Right hindlimb (tissue), 1 donor: ENCODE results near the gene RPS6KA5.
"Not testable (repeated sequence)": the region's sequence is repeated elsewhere in the genome, so short reads cannot be mapped to it uniquely, and the experiment has no call there.

Source experiments
- DNase-seq: peaks from one replicate; pipeline ENCODE4 v3.0.0-alpha.2; 2018

RPS6KA5 gene

GRCh38 chr14:91060351-91061055 lies at the start of gene RPS6KA5:
TSS of gene RPS6KA5 (minus strand) at chr14:91060641. CDS start at chr14:91060434, 207 bp downstream.
- peak; percentile 100 for DNase-seq

- DNase-seq: no peak
Observed at GRCh38 chr14:91108941-91109611, 48.6 kb upstream of the RPS6KA5 start.

DNA sequence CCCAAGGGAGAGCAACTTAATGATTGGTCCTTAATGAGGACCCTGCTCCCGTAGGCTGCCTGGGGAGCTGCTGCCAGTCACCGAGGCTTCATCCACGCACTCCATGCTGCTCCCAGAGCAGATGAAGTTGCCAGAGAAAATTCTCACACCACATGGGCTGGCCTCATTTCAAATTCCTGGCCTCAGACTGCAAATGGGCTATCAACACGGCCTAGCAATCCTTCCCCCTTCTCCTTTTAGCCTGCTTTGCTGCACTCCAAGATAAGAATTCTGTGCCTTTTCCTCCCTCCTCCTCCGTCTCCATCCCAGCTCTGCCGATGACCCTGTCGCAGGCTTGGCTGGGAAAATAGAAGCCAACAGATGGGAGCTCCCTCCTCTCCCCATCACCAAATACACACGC lies 42.7 kb upstream of the RPS6KA5 start:
- no peak for DNase-seq

- DNase-seq: no peak
Observed at GRCh38 chr14:91100102-91100501, 39.7 kb upstream of the RPS6KA5 start.

GRCh38 chr14:91098591-91098990 lies 38.1 kb upstream of the RPS6KA5 start:
- DNase-seq: no peak

DNA sequence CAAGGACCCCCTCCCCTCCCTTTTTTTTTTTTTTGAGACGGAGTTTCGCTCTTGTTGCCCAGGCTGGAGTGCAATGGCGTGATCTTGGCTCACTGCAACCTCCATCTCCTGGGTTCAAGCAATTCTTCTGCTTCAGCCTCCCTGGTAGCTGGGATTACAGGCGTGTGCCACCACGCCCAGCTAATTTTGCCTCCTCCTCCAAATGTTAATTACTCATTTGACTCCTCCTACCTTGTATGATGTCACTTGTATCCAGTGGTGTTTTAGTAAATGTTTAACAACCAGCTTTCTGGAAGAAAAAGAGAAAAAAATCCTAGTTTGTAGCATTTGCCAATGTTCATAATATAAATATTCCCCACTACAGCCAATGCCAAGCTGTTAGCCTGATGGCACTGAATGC lies 37.2 kb upstream of the RPS6KA5 start:
- DNase-seq: not testable (repeated sequence)

DNA sequence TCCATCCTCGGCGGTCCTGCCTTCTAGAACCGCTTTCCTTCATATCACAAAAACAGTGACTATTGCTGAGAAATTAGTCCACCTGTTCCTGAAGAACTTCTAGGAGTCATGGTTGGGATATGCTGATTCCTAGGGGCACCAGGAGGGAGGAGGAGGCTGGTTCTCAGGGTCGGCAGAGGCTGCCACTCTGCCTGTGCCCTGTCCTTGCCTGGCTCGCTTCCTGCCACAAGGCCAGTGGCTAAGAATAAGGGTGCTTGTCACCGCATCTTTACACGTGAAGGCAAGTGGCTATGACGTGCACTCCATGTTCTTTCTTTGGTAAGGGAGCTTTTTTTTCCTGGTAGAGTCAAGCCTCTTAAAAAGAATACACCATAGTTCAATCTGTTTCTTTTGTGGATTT lies 34.7 kb upstream of the RPS6KA5 start:
- no peak for DNase-seq

DNA sequence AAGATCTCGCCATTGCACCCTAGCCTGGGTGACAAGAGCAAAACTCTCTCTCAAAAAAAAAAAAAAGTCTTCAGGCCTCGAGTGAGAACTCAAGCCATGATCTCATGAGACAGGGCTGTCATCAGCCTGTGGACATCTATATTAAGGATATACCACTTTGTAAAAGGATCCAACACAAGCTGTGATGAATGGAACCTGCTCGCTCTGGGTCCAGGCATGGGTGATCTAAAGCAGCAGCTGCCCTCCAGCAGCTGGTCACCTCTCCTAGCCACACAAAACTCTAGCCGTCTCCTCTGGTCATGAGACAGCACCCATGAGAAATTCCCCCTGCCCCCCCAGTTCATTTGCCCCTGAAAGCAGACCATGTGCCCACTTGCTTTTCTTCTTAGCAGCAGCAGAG lies 34.3 kb upstream of the RPS6KA5 start:
- DNase-seq: no peak

DNA sequence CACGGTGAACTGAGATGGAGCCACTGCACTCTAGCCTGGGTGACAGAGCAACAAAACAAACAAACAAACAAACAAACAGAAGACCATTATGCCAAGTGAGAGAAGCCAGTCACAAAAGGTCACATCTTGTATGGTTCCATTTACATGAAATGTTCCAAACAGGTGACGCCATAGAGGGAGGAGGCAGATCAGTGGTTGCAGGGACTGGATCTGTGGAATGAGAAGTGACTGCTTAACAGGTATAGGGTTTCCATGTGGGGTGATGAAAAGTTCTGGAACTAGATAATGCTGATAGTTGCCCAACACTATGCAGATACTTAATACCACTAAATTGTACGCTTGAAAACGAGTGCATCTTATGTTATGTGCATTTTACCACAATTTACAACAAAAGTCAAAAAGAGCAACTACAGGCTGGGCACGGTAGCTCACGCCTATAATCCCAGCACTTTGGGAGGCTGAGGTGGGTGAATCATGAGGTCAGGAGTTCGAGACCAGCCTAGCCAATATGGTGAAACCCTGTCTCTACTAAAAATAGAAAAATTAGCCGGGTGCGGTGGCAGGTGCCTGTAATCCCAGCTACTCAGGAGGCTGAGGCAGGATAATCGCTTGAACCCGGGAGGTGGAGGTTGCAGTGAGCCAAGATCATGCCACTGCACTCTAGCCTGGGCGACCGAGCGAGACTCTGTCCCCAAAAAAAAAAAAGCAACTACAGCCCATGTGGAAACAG lies 33.5 kb upstream of the RPS6KA5 start:
- DNase-seq: not testable (repeated sequence)

DNA sequence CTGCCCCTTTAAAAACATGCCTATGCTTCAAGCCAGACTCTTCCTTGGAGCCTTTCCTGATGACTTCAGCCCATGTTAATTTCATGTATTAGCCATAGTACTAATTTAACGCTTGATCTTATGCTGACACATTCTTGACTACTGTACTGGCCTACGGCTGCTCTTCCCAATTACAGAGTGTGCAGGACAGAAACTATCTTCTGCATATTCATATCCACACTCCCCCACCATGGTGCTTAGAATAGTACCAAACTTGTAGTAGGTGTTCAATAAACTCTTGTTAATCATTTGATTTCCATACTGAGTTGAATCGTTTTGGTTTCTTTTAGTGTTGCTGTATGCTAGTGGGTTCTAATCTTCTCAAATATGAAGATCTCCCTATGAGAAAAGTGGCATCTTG lies 31.6 kb upstream of the RPS6KA5 start:
- DNase-seq: no peak

DNA sequence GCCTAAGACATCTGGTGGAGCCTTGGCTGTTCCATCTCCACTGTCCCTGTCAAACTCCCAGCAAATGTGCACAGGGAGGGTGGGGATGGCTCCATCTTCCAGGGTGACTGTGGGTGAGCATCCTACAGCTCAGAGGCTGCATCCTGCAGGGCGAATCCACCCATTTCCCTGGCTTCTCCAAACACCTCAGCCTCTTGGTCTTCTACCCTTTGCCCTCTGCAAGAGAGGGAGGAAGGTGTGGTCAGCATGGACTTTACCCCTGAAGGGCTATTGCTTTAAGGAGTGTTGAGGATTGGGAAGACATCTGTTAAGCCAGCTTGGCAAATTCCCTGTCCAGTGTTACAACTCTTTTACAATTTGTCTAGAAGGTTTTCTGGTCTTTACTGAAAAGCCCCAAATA lies 30.3 kb upstream of the RPS6KA5 start:
- no peak for DNase-seq

DNA sequence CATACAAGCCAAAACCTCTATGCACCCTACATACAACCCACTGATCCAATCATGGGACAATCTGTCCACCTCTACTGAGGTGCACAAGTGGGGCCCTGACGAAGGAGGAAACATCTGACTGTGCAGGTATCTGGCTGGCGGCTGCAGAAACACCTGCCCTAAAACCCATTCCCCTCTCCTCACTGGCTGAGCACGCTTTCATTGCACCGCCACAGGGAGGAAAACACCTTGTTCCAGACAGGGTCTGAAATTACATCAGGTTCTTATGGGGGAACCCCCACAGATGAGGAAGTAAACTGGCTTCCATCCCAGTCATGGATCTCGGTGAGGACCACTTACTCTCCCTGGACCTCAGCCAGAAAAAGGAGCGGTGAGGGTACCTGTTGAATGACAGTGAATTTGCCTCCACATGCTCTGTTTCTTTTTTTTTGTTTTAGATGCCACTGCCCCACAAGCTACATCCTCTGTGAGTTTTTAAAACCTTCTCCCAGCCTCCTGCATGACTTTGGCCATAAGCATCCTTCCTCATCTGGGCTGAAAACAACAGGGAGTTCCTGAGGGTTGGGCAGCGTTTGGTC lies 29.6 kb upstream of the RPS6KA5 start:
- no peak for DNase-seq

- no peak for DNase-seq
Observed at GRCh38 chr14:91088585-91089235, 28.3 kb upstream of the RPS6KA5 start.

GRCh38 chr14:91087470-91087869 lies 27.0 kb upstream of the RPS6KA5 start:
- not testable (repeated sequence) for DNase-seq

DNA sequence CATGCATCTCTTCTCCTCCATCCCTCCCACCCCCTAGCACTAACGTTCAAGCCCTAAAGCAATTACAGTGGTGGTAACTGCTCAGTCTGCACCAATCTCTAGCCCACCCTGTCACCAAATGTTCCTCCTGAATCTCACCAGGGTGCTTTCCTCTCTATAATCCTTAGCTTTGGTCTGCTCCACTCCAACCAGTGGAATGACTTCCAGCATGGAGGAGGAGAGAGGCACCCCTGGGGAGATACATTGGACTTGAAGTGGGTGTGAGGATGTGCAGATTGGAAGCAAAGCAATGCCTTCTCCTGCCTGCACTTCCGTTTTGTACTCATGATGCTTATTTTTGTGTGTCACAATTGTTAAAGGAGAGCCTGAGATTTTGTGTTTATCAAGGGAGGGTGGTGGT lies 24.1 kb upstream of the RPS6KA5 start:
- DNase-seq: no peak

DNA sequence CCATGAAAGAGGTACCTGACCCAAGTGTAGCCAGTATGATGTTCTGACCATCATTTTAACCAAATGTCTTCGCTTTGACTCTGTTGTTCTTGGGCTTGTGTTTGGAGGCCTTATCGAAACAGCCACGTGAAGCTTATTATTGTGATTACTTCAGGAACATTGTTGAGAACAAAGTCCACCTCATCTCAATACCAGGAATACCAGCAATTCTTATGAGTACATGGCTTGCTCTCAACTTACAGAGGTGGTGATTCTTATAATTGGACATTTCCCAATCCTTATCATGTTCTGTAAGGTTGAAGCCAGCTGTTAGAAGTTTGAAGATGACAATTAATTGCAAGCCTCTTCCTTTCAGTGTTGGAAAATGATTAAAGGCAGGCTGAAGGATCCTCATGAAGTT lies 21.8 kb upstream of the RPS6KA5 start:
- DNase-seq: no peak

GRCh38 chr14:91080071-91080470 lies 19.6 kb upstream of the RPS6KA5 start:
- DNase-seq: no peak

GRCh38 chr14:91078095-91078737 lies 17.8 kb upstream of the RPS6KA5 start:
- DNase-seq: no peak

DNA sequence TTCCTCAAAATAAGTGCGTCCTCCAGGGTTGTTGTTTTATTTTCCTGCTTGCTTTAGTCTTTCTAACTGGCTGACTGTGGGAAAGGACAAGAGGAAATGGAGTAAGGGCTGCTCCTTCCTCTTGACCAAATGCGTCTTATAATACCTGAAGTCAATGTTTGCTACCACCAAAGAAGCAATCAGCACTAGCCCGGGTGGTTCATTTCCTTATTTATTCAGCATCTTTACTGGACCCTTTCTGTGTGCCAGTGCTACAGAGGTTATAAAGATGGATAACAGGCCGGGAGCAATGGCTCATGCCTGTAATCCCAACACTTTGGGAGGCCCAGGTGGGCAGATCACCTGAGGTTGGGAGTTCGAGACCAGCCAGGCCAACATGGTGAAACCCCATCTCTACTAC lies 15.1 kb upstream of the RPS6KA5 start:
- DNase-seq: no peak

DNA sequence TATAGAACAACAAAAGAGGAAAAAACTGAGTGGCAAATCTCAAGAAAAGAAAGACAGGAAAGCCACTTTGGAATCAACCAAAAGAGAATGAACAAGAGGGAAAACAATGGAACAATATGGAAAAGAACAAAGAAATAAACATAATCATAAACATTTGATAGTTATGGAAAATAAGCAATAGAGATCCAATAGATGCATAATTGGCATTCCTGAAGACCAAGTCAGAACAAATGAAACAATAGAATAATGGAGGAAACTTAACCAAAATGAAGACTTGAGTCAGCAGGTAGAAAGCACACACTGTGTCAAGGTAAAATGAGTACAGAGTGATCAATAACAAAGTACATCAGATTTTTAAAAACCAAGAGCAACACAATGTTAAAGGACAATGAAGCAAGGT lies 10.1 kb upstream of the RPS6KA5 start:
- DNase-seq: no peak

- DNase-seq: peak; percentile 33
Observed at GRCh38 chr14:91068642-91069041, 8.2 kb upstream of the RPS6KA5 start.

DNA sequence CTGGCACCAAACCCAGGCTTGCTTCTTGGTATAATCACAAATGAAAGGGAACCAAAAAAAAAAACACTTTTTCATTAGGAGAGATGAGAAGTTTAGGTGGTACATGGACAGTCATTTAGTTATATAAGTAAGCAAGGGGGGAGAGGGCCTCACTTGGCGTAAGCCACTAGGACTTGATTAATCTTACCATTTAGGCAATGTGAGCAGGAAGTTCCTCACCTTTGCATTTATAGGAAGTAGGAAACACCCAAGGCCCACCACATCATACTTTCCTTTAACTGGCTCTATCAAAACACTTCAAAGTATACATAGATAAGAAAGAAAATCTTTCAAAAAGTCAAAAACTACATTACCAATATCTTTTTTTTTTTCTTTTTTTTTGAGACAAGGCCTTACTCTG lies 6.7 kb upstream of the RPS6KA5 start:
- no peak for DNase-seq

GRCh38 chr14:91065266-91065665 lies 4.8 kb upstream of the RPS6KA5 start:
- DNase-seq: peak; percentile 39
